Stomach (tissue), 9 donors: ENCODE results near the gene RGS13. TPM values are rescaled to one million over a fixed set of nuclear protein-coding genes. Genes with fewer than 3 reads are reported as not detected.

Experiments
- DNase-seq, 2 donors: peaks; one replicate each; pipeline versions ENCODE4 v3.0.0 to v3.0.0-alpha.2; 2013 to 2019
- H3K27ac ChIP-seq, 5 donors: fragments of 200-600 bp in 4 of 5; sonication (generic) in 4 of 5; one replicate each; pipeline ENCODE4 v1.5.1; 2013 to 2019; ENCODE audit warnings: mild to moderate bottlenecking in 1 of 5, moderate library complexity in 1 of 5
- H3K27me3 ChIP-seq, 3 donors: fragments of 200-600 bp; sonication (generic); one replicate each; pipeline ENCODE4 v1.5.1; 2017 to 2019; ENCODE audit warnings: mixed run types in 1 of 3
- H3K36me3 ChIP-seq, 4 donors: fragments of 200-600 bp; sonication (generic); 1 replicate in 3 of 4; 2 replicates in 1 of 4; pipeline ENCODE4 v1.5.1; 2016 to 2019
- H3K4me1 ChIP-seq, 4 donors: fragments of 200-600 bp; sonication (generic); one replicate each; pipeline ENCODE4 v1.5.1; 2016 to 2019
- H3K4me3 ChIP-seq, 4 donors: fragments of 200-600 bp; sonication (generic) in 3 of 4; one replicate each; pipeline ENCODE4 v1.5.1; 2016 to 2019; ENCODE audit warnings: mild to moderate bottlenecking in 1 of 4
- H3K9me3 ChIP-seq, 4 donors: fragments of 200-600 bp; sonication (generic); one replicate each; pipeline ENCODE4 v1.5.1; 2016 to 2019
- EP300 ChIP-seq: sonication (generic); formaldehyde crosslinking; IDR thresholded peaks from one replicate; pipeline ENCODE4 v1.6.1; 2017; ENCODE audit warnings: antibody characterized with exemption
- POLR2A ChIP-seq, 4 donors: fragments of 450-650 bp; IDR thresholded peaks; one replicate each; pipeline ENCODE4 v1.6.1; 2016; ENCODE audit warnings: antibody characterized with exemption in 4 of 4, control low read depth in 2 of 4, mild to moderate bottlenecking in 1 of 4, moderate library complexity in 1 of 4
- POLR2AphosphoS5 ChIP-seq, 3 donors: sonication (generic); formaldehyde crosslinking; IDR thresholded peaks; one replicate each; pipeline ENCODE4 v1.6.1; 2016; ENCODE audit warnings: antibody characterized with exemption in 3 of 3
- WGBS, 5 donors: extraction: QIAGEN DNeasy Blood & Tissue Kit in 3 of 5; methylation state at CpG; one replicate each; pipeline versions ENCODE4 v1.1.5 to v1.1.7; 2013 to 2018; 5-methylcytosine and 5-hydroxymethylcytosine counted together
- intact Hi-C: fragments of 100-400 bp; cut with DNase I; formaldehyde crosslinking; loops from one replicate; pipeline ENCODE4 v1.15.1; 2023; ENCODE audit warnings: low total_unique reads
- polyA plus RNA-seq, 3 donors: library from polyadenylated mRNA; stranded (reverse); fragments of 200-250 nt; gene quantifications; one replicate each; pipeline ENCODE4 v1.2.3, GENCODE V29; 2013
- total RNA-seq, 5 donors: library from RNA; depleted of rRNA; stranded (reverse); fragments of >200 nt; gene quantifications; one replicate each; pipeline versions ENCODE4 v1.1.0 to v1.2.3, GENCODE V29; 2014 to 2016
- TF ChIP-seq, protein P1 (sequence below), 7 experiments: fragments of 450-650 bp in 4 of 7; fragments of 200-600 bp in 3 of 7; sonication (generic) in 3 of 7; IDR thresholded peaks; one replicate each; pipeline ENCODE4 v1.5.1; 2016 to 2019; ENCODE audit warnings: antibody characterized with exemption in 7 of 7, control low read depth in 2 of 7, mild to moderate bottlenecking in 1 of 7
- donor health status: healthy with polysubstance abuse.
- donor health status: Bipolar disorder and iron deficiency.
- donor health status: healthy.

Gene RGS13
- total and polyA plus RNA-seq, 8 donors: 0.73 to 7.5 (median 2.0) TPM; not detected in 2

- TF ChIP-seq EP300 (no peak), POLR2A (IDR thresholded peaks at IDR 0.05) (no peak), POLR2AphosphoS5 (IDR thresholded peaks at IDR 0.05) (no peak)
- TF ChIP-seq, protein P1, sequence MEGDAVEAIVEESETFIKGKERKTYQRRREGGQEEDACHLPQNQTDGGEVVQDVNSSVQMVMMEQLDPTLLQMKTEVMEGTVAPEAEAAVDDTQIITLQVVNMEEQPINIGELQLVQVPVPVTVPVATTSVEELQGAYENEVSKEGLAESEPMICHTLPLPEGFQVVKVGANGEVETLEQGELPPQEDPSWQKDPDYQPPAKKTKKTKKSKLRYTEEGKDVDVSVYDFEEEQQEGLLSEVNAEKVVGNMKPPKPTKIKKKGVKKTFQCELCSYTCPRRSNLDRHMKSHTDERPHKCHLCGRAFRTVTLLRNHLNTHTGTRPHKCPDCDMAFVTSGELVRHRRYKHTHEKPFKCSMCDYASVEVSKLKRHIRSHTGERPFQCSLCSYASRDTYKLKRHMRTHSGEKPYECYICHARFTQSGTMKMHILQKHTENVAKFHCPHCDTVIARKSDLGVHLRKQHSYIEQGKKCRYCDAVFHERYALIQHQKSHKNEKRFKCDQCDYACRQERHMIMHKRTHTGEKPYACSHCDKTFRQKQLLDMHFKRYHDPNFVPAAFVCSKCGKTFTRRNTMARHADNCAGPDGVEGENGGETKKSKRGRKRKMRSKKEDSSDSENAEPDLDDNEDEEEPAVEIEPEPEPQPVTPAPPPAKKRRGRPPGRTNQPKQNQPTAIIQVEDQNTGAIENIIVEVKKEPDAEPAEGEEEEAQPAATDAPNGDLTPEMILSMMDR (IDR thresholded peaks at IDR 0.05): no peak
- Histone ChIP-seq H3K27me3 (no peaks in the 10 kb centered on the region), H3K4me1 (peaks cover 0 to 32% (median 8%) of the 10 kb centered on the region in 4 donors), H3K27ac (no peak overlapping the region), H3K4me3 (no peak overlapping the region), H3K9me3 (no peaks in the 10 kb centered on the region), H3K36me3 (no peaks in the 10 kb centered on the region)
- WGBS, 5 donors: 82 to 100% (median 90%) methylated on average over 1 of the region's 1 CpG
- no peak for DNase-seq
- intact Hi-C loops: no loop called here
Measured at GRCh38 chr1:192628396-192629057, 7.4 kb upstream of the RGS13 start.

DNA sequence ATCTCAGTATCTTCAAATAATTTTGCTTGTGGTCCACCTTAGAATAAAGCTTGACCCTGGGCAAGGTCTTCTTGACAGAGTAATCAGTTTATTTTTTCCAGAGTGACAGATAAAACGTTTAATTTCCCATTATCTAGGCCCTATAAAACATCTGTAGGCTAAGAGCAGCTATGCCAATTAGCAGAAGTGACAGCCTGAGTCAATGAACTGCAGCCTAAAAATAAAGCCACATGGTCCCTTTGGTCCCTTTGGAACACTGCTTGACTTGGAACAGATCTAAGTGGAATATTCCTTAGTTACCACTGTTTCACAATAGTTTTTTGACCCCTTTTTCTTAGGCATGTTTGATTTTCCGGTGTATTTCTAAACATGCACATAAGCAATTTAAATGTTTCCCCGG lies 6.3 kb upstream of the RGS13 start:
- Histone ChIP-seq H3K9me3 (no peaks in the 10 kb centered on the region), H3K4me1 (peaks cover 0 to 32% (median 8%) of the 10 kb centered on the region in 4 donors), H3K36me3 (no peaks in the 10 kb centered on the region), H3K27ac (no peak overlapping the region), H3K27me3 (no peaks in the 10 kb centered on the region), H3K4me3 (no peak overlapping the region)
- TF ChIP-seq, protein P1 (IDR thresholded peaks at IDR 0.05): no peak
- no peak for TF ChIP-seq POLR2A (IDR thresholded peaks at IDR 0.05)
- no peak for TF ChIP-seq EP300
- TF ChIP-seq POLR2AphosphoS5 (IDR thresholded peaks at IDR 0.05): no peak
- intact Hi-C loops: no loop called here
- DNase-seq: no peak
- 57 to 74% (median 69%) methylated on average over 3 of the region's 3 CpGs for WGBS, 5 donors

DNA sequence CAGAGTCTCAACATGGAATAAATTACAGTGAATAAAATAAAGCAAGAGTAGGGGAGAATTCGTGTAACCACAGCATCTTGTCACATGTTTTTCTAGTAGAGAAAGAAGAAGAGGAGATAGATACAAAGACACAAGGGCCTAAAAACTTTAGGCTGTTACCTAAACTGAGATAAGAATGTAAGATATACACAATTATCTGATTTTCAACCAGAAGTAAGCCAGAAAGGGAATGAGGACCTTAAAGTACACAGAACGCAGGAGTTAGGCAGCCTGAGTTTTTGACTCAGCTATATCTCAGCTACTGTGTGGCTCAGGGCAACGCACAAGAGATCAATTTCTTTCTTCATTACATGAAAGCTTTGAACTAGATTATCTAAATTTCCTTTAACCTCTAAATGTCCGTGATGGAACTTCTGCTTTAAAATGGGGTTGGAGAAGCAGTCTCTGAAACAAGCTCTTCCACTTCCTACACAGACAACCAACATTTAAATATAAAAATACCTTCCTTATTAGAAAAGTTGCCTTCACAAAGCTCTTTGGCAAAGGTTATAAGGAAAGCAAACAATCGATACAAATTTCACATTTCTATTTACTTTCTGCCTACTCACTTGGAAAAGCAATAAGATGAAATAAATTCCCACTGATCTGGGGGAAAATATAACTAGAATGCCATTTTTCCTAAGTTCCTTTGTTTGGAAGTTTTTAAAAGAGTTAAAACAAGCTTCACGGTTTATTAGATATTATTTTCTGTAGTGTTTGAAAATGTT lies 5.2 kb upstream of the RGS13 start:
- intact Hi-C loops: no loop called here
- no peak overlapping the region for H3K27ac ChIP-seq
- H3K9me3 ChIP-seq: no peaks in the 10 kb centered on the region
- WGBS, 5 donors: 32 to 54% (median 39%) methylated on average over 6 of the region's 6 CpGs
- TF ChIP-seq POLR2AphosphoS5 (IDR thresholded peaks at IDR 0.05) (no peak), POLR2A (IDR thresholded peaks at IDR 0.05) (no peak), EP300 (no peak)
- TF ChIP-seq, protein P1 (IDR thresholded peaks at IDR 0.05): no peak
- DNase-seq: no peak
- no peaks in the 10 kb centered on the region for H3K36me3 ChIP-seq
- H3K27me3 ChIP-seq: no peaks in the 10 kb centered on the region
- H3K4me1 ChIP-seq: peaks cover 0 to 32% (median 8%) of the 10 kb centered on the region in 4 donors
- H3K4me3 ChIP-seq: no peak overlapping the region

- TF ChIP-seq POLR2A (IDR thresholded peaks at IDR 0.05) (no peak), POLR2AphosphoS5 (IDR thresholded peaks at IDR 0.05) (no peak), EP300 (no peak)
- TF ChIP-seq, protein P1 (IDR thresholded peaks at IDR 0.05): no peak
Measured at GRCh38 chr1:192631749-192632148, 4.2 kb upstream of the RGS13 start.

More at GRCh38 chr1:192631749-192632148, 4.2 kb upstream of the RGS13 start:
- no peaks in the 10 kb centered on the region for H3K27me3 ChIP-seq
- no peaks in the 10 kb centered on the region for H3K9me3 ChIP-seq
- no peak overlapping the region for H3K4me3 ChIP-seq
- no peak for DNase-seq
- H3K36me3 ChIP-seq: no peaks in the 10 kb centered on the region
- intact Hi-C loops: no loop called here
- H3K4me1 ChIP-seq: peaks cover 0 to 22% (median 4%) of the 10 kb centered on the region in 4 donors
- no peak overlapping the region for H3K27ac ChIP-seq
